ENCODE results near the gene ALG3.

- no peak for TF ChIP-seq CTCF (IDR thresholded peaks at IDR 0.05 in 2 of 3, conservative IDR thresholded peaks at IDR 0.05 in 1 of 3; ENCODE audit: insufficient read depth in 2 of 3, low read depth in 1 of 3, low read length in 3 of 3)
- TF ChIP-seq JUN (IDR thresholded peaks at IDR 0.05; ENCODE audit: borderline replicate concordance, low read depth, low read length) = no peak
- TF ChIP-seq JUN (CRISPR knock-in tag; IDR thresholded peaks at IDR 0.05; ENCODE audit: borderline replicate concordance) = no peak
- TF ChIP-seq RHOXF2B (CRISPR knock-in tag; conservative IDR thresholded peaks at IDR 0.05) = no peak
- TF ChIP-seq ZFP1 (CRISPR knock-in tag; IDR thresholded peaks at IDR 0.05) = no peak
- no peak for TF ChIP-seq CCNT2 (IDR thresholded peaks at IDR 0.05; ENCODE audit: borderline replicate concordance, extremely low read depth, insufficient read length, low read depth, low read length)
- TF ChIP-seq, protein P1, sequence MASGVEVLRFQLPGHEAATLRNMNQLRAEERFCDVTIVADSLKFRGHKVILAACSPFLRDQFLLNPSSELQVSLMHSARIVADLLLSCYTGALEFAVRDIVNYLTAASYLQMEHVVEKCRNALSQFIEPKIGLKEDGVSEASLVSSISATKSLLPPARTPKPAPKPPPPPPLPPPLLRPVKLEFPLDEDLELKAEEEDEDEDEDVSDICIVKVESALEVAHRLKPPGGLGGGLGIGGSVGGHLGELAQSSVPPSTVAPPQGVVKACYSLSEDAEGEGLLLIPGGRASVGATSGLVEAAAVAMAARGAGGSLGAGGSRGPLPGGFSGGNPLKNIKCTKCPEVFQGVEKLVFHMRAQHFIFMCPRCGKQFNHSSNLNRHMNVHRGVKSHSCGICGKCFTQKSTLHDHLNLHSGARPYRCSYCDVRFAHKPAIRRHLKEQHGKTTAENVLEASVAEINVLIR (CRISPR knock-in tag; IDR thresholded peaks at IDR 0.05) = no peak
These were observed 47.9 kb upstream of the ALG3 start for GRCh38 chr3:184296616-184297015.

Data from K562 (cell line).